SK-N-SH treated with all-trans-retinoic acid at 6 μM for 48 hours (cell line): Measurements from ENCODE around the gene CD79A.

Experiments used
- ATAC-seq: fragments of 200-7000 bp; cut with Tn5 transposase; 3 replicates; pipeline ENCODE4 v1.9.1; 2020; ENCODE audit warnings: mild to moderate bottlenecking, moderate library complexity
- ARNTL ChIP-seq: fragments of 450-650 bp; formaldehyde crosslinking; IDR thresholded peaks from 2 replicates; pipeline ENCODE4 v1.5.0; 2020; ENCODE audit warnings: low read depth, mild to moderate bottlenecking, moderate library complexity, borderline replicate concordance
- BACH2 ChIP-seq: fragments of 250-450 bp; sonication (Bioruptor Pico); IDR thresholded peaks from 2 replicates; pipeline ENCODE4 v1.9.0; 2021; ENCODE audit warnings: mild to moderate bottlenecking, borderline replicate concordance
- CREB5 ChIP-seq: fragments of 250-450 bp; sonication (Bioruptor Pico); IDR thresholded peaks from 2 replicates; pipeline ENCODE4 v1.5.1; 2020; ENCODE audit warnings: low read depth, mild to moderate bottlenecking, moderate library complexity
- CSDC2 ChIP-seq: fragments of 250-450 bp; sonication (Bioruptor Pico); IDR thresholded peaks from 2 replicates; pipeline ENCODE4 v1.5.0; 2020; ENCODE audit warnings: mild to moderate bottlenecking, moderate library complexity
- CSRNP3 ChIP-seq: fragments of 250-450 bp; sonication (Bioruptor Pico); IDR thresholded peaks from 2 replicates; pipeline ENCODE4 v1.5.1; 2021; ENCODE audit warnings: mild to moderate bottlenecking, moderate library complexity
- ESRRG ChIP-seq: fragments of 250-450 bp; sonication (Bioruptor Pico); IDR thresholded peaks from 2 replicates; pipeline ENCODE4 v1.6.1; 2021; ENCODE audit warnings: mild to moderate bottlenecking
- GLIS3 ChIP-seq: fragments of 250-450 bp; sonication (Bioruptor Pico); IDR thresholded peaks from 2 replicates; pipeline ENCODE4 v1.5.0; 2020; ENCODE audit warnings: mild to moderate bottlenecking, moderate library complexity
- ISL1 ChIP-seq: fragments of 250-450 bp; sonication (Bioruptor Pico); IDR thresholded peaks from 2 replicates; pipeline ENCODE4 v2.1.2; 2022; ENCODE audit warnings: mild to moderate bottlenecking, moderate library complexity
- PATZ1 ChIP-seq: fragments of 250-450 bp; sonication (Bioruptor Pico); IDR thresholded peaks from 2 replicates; pipeline ENCODE4 v1.8.0; 2020; ENCODE audit warnings: mild to moderate bottlenecking, moderate library complexity, borderline replicate concordance
- POU6F1 ChIP-seq: fragments of 250-450 bp; sonication (Bioruptor Pico); IDR thresholded peaks from 2 replicates; pipeline ENCODE4 v1.8.0; 2021; ENCODE audit warnings: low read depth, mild to moderate bottlenecking, moderate library complexity, borderline replicate concordance
- PPARA ChIP-seq: fragments of 250-450 bp; sonication (Bioruptor Pico); IDR thresholded peaks from 2 replicates; pipeline ENCODE4 v1.5.0; 2020; ENCODE audit warnings: mild to moderate bottlenecking, borderline replicate concordance
- RARB ChIP-seq: fragments of 250-450 bp; sonication (Bioruptor Pico); IDR thresholded peaks from 2 replicates; pipeline ENCODE4 v1.8.0; 2021; ENCODE audit warnings: mild to moderate bottlenecking, moderate library complexity
- SNAI2 ChIP-seq: fragments of 250-450 bp; sonication (Bioruptor Pico); IDR thresholded peaks from 2 replicates; pipeline ENCODE4 v1.5.0; 2020; ENCODE audit warnings: mild to moderate bottlenecking, moderate library complexity
- TOX ChIP-seq: fragments of 250-450 bp; sonication (Bioruptor Pico); IDR thresholded peaks from 2 replicates; pipeline ENCODE4 v1.8.0; 2021; ENCODE audit warnings: mild to moderate bottlenecking, moderate library complexity, borderline replicate concordance
- ZC3H10 ChIP-seq: fragments of 250-450 bp; sonication (Bioruptor Pico); IDR thresholded peaks from 2 replicates; pipeline ENCODE4 v1.5.1; 2021; ENCODE audit warnings: mild to moderate bottlenecking, moderate library complexity
- ZFP3 ChIP-seq: fragments of 250-450 bp; sonication (Bioruptor Pico); IDR thresholded peaks from 2 replicates; pipeline ENCODE4 v1.5.0; 2020; ENCODE audit warnings: mild to moderate bottlenecking, moderate library complexity
- ZFP30 ChIP-seq: fragments of 450-650 bp; formaldehyde crosslinking; IDR thresholded peaks from 2 replicates; pipeline ENCODE4 v1.5.0; 2022; ENCODE audit warnings: mild to moderate bottlenecking, moderate library complexity
- ZNF565 ChIP-seq: fragments of 450-650 bp; formaldehyde crosslinking; conservative IDR thresholded peaks from 2 replicates; pipeline ENCODE4 v1.5.0; 2020; ENCODE audit warnings: low read depth, mild to moderate bottlenecking, moderate library complexity
- ZNF70 ChIP-seq: fragments of 450-650 bp; formaldehyde crosslinking; IDR thresholded peaks from 2 replicates; pipeline ENCODE4 v1.5.0; 2020; ENCODE audit warnings: mild to moderate bottlenecking, moderate library complexity
- ZNF8 ChIP-seq: fragments of 450-650 bp; formaldehyde crosslinking; IDR thresholded peaks from 2 replicates; pipeline ENCODE4 v1.5.0; 2020; ENCODE audit warnings: mild to moderate bottlenecking, moderate library complexity

CD79A gene

GRCh38 chr19:41927497-41928192, 50.6 kb downstream of the CD79A start:
- peak; percentile 9; the same call in 1 of the 3 replicates for ATAC-seq
- TF ChIP-seq RARB, result no peak
- TF ChIP-seq ZFP30, result no peak
- TF ChIP-seq ZNF565 (CRISPR knock-in tag), result no peak
- no peak for TF ChIP-seq POU6F1 (CRISPR knock-in tag)
- TF ChIP-seq ZFP3 (CRISPR knock-in tag), result no peak
- no peak for TF ChIP-seq PPARA (CRISPR knock-in tag)
- no peak for TF ChIP-seq ZC3H10 (CRISPR knock-in tag)
- TF ChIP-seq ZNF70, result no peak
- TF ChIP-seq ISL1 (CRISPR knock-in tag), result no peak
- TF ChIP-seq PATZ1 (CRISPR knock-in tag), result no peak
- no peak for TF ChIP-seq CREB5
- no peak for TF ChIP-seq BACH2 (CRISPR knock-in tag)
- no peak for TF ChIP-seq GLIS3 (CRISPR knock-in tag)
- no peak for TF ChIP-seq CSRNP3 (CRISPR knock-in tag)
- no peak for TF ChIP-seq ESRRG (CRISPR knock-in tag)
- TF ChIP-seq SNAI2, result no peak

GRCh38 chr19:41928221-41928683, 51.2 kb downstream of the CD79A start, which contains the start of gene ERFL:
TSS of gene ERFL (minus strand) at chr19:41928449. CDS start at chr19:41912919, 15,530 bp downstream.
- ATAC-seq, result peak; percentile 64

More at GRCh38 chr19:41928221-41928683, 51.2 kb downstream of the CD79A start, which contains the start of gene ERFL:
- no peak for TF ChIP-seq ZNF8 (CRISPR knock-in tag)
- TF ChIP-seq ZC3H10 (CRISPR knock-in tag), result no peak
- TF ChIP-seq BACH2 (CRISPR knock-in tag), result no peak
- no peak for TF ChIP-seq CSDC2 (CRISPR knock-in tag)
- no peak for TF ChIP-seq TOX (CRISPR knock-in tag)
- no peak for TF ChIP-seq PPARA (CRISPR knock-in tag)
- TF ChIP-seq SNAI2, result no peak
- no peak for TF ChIP-seq ZFP3 (CRISPR knock-in tag)
- TF ChIP-seq POU6F1 (CRISPR knock-in tag), result no peak
- no peak for TF ChIP-seq ISL1 (CRISPR knock-in tag)
- no peak for TF ChIP-seq GLIS3 (CRISPR knock-in tag)
- TF ChIP-seq CSRNP3 (CRISPR knock-in tag), result no peak
- no peak for TF ChIP-seq CREB5
- no peak for TF ChIP-seq ESRRG (CRISPR knock-in tag)
- no peak for TF ChIP-seq ARNTL (CRISPR knock-in tag)
- TF ChIP-seq ZNF70, result no peak
